ENCODE data around the gene SINHCAF. TPM values are rescaled to one million over a fixed set of nuclear protein-coding genes. Genes with fewer than 3 reads are reported as not detected.
"Not testable (repeated sequence)": the region's sequence is repeated elsewhere in the genome, so short reads cannot be mapped to it uniquely, and the experiment has no call there.

SINHCAF gene
- total RNA-seq, 1 donor from 2014 or later: 60.4 TPM

DNA sequence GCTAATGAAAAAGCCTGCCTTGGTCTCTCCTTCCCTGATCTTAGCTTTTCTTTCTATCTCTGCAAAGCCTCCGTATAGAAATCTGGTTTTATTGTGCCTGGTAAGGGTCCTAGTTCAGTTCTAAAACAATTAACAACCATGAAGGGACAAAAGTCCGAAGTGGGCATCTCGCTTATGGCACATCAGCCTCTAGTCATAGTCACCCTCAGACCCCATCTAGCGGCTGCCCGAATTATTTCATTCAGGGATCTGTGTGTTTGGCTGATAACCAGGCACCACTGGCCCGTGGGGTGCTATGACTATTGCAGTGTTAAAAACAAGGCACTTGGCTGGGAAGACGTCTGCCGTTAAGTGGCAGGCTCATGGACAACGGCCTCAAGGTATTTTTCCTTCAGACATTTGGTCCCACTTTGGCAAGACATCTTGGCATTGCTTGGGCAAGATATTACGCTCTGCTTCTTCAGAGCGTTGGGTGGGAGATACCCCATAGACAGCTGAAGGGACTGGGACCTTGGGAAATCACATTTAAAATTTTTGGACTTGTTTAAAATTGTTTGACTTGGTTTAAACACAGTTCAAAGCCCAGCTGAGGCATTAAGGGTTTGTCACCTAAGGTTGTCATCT lies 87.1 kb downstream of the SINHCAF start:
- TF ChIP-seq, protein P1, sequence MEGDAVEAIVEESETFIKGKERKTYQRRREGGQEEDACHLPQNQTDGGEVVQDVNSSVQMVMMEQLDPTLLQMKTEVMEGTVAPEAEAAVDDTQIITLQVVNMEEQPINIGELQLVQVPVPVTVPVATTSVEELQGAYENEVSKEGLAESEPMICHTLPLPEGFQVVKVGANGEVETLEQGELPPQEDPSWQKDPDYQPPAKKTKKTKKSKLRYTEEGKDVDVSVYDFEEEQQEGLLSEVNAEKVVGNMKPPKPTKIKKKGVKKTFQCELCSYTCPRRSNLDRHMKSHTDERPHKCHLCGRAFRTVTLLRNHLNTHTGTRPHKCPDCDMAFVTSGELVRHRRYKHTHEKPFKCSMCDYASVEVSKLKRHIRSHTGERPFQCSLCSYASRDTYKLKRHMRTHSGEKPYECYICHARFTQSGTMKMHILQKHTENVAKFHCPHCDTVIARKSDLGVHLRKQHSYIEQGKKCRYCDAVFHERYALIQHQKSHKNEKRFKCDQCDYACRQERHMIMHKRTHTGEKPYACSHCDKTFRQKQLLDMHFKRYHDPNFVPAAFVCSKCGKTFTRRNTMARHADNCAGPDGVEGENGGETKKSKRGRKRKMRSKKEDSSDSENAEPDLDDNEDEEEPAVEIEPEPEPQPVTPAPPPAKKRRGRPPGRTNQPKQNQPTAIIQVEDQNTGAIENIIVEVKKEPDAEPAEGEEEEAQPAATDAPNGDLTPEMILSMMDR (IDR thresholded peaks at IDR 0.05): peak in 1 of 3 experiments; percentile 60
- TF ChIP-seq POLR2A (IDR thresholded peaks at IDR 0.05): no peak
- intact Hi-C loops (cut with DNase I): no loop called here
- DNase-seq (ENCODE audit: extremely low spot score in 2 of 2): no peak
- Histone ChIP-seq H3K4me1 (peaks cover 5% of the 10 kb centered on the region), H3K36me3 (no peaks in the 10 kb centered on the region), H3K27ac (no peak overlapping the region), H3K4me3 (no peak overlapping the region), H3K9me3 (no peaks in the 10 kb centered on the region), H3K27me3 (no peaks in the 10 kb centered on the region)

DNA sequence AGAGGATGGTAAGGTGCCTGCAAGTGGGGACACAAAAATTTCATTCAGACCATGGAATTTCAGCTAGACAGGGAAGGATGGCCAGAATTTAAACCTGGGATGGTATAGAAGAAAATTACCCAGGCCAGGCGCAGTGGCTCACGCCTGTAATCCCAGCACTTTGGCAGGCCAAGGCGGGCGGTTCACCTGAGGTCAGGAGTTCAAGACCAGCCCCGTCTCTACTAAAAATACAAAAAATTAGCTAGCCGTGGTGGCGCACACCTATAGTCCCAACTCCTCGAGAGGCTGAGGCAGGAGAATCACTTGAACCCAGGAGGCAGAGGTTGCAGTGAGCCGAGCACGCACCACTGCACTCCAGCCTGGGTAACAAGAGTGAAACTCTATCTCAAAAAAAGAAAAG lies 87.6 kb downstream of the SINHCAF start:
- H3K4me1 ChIP-seq; H3K4me3 ChIP-seq; H3K36me3 ChIP-seq; H3K9me3 ChIP-seq; H3K27me3 ChIP-seq; DNase-seq (ENCODE audit: extremely low spot score in 2 of 2); H3K27ac ChIP-seq; intact Hi-C loops (cut with DNase I): not testable (repeated sequence)

DNA sequence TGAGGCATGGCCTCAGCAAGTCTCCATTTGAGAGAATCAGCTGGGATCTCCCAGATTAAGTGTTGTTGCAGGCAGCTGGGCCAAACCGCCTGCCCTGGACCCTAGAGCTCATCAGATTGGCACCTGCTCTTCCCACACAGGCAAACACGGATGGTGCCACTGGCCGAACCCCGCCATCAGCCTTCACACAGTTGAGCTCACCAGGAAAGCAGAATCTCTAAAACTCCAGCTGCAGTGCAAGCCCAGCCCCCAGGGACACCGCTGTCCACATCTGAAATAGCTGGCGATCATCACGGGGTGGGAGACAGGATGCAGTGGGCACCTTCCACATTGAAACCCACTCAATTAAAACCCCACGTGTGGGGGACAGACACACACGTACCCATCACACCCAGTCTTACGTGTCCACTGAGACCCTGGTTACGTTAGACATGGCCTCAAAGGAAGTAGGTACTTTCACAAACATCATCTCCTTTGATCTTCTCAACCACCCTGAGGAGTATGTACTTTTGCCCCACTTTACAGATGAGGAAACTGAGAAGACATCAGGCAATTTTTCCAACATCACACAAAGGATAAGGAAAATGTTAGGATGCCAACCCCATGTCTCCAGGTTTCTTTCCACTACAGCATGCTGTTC lies 88.8 kb downstream of the SINHCAF start:
- Histone ChIP-seq H3K36me3 (no peaks in the 10 kb centered on the region), H3K4me1 (peaks cover 5% of the 10 kb centered on the region), H3K27me3 (no peaks in the 10 kb centered on the region), H3K9me3 (no peaks in the 10 kb centered on the region), H3K4me3 (no peak overlapping the region), H3K27ac (no peak overlapping the region)
- TF ChIP-seq, protein P1 (IDR thresholded peaks at IDR 0.05): no peak
- no peak for TF ChIP-seq POLR2A (IDR thresholded peaks at IDR 0.05)
- no peak for TF ChIP-seq POLR2AphosphoS5 (IDR thresholded peaks at IDR 0.05; ENCODE audit: insufficient read depth in 1 of 2, low read depth in 1 of 2)
- DNase-seq (ENCODE audit: extremely low spot score in 2 of 2): peak in 1 of 2 donors; percentile 72
- intact Hi-C loops (cut with DNase I): no loop called here

DNA sequence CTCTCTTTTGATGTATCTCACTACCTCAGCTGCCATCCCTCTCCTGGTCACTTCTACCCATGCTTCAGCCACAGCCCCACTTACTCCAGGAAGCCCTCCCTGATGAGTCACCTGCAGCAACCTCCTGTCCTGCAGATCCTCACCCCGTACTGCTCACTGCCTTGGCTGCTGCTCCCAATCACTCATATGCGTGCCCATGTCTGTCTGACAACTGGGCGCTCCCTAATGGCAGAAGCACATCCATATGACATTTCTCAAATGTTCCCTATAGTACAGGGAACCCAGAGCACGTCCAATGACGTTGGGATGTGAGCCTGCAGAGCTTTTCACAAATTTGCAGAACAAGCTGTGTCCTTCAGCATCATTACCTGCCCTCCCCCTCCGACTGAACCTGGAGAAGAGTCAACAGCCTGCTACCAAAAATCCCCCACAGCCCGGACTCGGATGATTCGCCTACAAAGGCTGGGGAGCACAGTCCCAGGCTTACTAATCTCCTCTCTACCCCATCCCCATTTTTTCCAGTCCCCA lies 90.0 kb downstream of the SINHCAF start:
- Histone ChIP-seq H3K4me3 (no peak overlapping the region), H3K36me3 (no peaks in the 10 kb centered on the region), H3K27ac (no peak overlapping the region), H3K27me3 (no peaks in the 10 kb centered on the region), H3K9me3 (no peaks in the 10 kb centered on the region), H3K4me1 (peaks cover 5% of the 10 kb centered on the region)
- TF ChIP-seq, protein P1 (IDR thresholded peaks at IDR 0.05): no peak
- TF ChIP-seq POLR2AphosphoS5 (IDR thresholded peaks at IDR 0.05; ENCODE audit: insufficient read depth in 1 of 2, low read depth in 1 of 2) (no peak), POLR2A (IDR thresholded peaks at IDR 0.05) (no peak)
- intact Hi-C loops (cut with DNase I): no loop called here
- peak in 1 of 2 donors; percentile 77 for DNase-seq (ENCODE audit: extremely low spot score in 2 of 2)

DNA sequence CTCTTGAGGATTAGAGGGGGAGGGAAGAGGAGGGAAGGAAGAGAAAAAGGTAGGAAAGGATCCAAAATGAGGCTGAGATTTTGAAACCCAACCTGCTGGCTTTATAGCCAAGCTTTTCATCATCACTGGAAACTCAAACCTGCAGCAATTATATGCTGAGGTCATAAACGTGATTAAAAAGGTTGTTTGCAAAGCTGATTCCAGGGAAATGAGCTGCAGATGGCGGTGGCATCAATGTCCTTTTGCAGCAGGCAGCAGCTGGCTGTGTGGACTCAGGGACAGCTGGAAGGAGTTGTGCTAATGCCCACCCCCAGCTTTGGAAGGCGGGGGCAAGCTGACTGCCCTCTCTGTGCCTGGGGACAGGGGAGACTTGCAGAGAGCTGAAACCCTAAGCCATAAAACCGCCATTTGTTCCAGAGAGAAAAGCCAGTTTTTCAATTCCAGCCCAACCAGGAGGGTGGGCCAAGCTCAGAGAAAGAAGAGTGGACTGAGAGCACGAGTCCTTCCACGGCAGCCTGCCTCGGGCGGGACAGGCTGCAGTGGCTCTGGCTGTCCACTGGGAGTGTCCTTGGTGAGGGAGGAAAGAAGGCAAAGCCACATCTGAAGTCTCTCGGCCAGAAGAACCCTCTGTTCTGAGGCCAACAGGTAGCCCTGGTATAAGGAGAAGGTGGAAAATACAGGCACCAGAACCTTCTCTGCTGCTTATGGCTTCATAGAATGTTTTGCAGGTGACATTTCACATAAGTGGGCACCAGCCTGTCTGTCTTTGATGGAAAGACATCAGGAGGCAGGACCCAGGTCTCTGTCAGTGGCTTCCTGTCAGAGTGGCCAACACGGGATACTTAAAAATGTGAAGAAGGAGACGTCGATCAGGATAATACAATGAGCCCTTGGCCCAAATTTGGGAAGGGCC lies 90.7 kb downstream of the SINHCAF start:
- intact Hi-C loops (cut with DNase I): no loop called here
- no peaks in the 10 kb centered on the region for H3K27me3 ChIP-seq
- TF ChIP-seq POLR2A (IDR thresholded peaks at IDR 0.05): no peak
- TF ChIP-seq POLR2AphosphoS5 (IDR thresholded peaks at IDR 0.05; ENCODE audit: insufficient read depth in 1 of 2, low read depth in 1 of 2): no peak
- TF ChIP-seq, protein P1 (IDR thresholded peaks at IDR 0.05): peak in 1 of 3 experiments; percentile 10
- H3K36me3 ChIP-seq: no peaks in the 10 kb centered on the region
- peak in 1 of 2 donors; percentile 76 for DNase-seq (ENCODE audit: extremely low spot score in 2 of 2)
- no peak overlapping the region for H3K27ac ChIP-seq
- no peak overlapping the region for H3K4me3 ChIP-seq
- peaks cover 5% of the 10 kb centered on the region for H3K4me1 ChIP-seq
- H3K9me3 ChIP-seq: no peaks in the 10 kb centered on the region

Data from vagina (tissue), 2 donors.